ENCODE data around the gene SEPTIN1.

SEPTIN1 gene

GRCh38 chr16:30413112-30413806 lies 30.9 kb upstream of the SEPTIN1 start:
- in situ Hi-C loops (cut with MboI; ENCODE audit: low sequenced_read_pairs), result no loop called here
- no peaks in the 10 kb centered on the region for H3K9me3 ChIP-seq
- H3K27me3 ChIP-seq (ENCODE audit: low read depth), result no peaks in the 10 kb centered on the region
- peaks cover 47% of the 10 kb centered on the region for H3K36me3 ChIP-seq (replicated peaks)
- no peak overlapping the region for H3K4me3 ChIP-seq
- no peak for DNase-seq (ENCODE audit: low spot score in 2 of 2)
- peaks cover 16% of the 10 kb centered on the region for H3K4me1 ChIP-seq

GRCh38 chr16:30409125-30410060 lies 27.0 kb upstream of the SEPTIN1 start:
- peak overlapping the region; percentile 1; the same call in 1 of the 2 replicates for H3K4me3 ChIP-seq
- DNase-seq (ENCODE audit: low spot score in 2 of 2), result peak; percentile 86 to 97
- in situ Hi-C loops (cut with MboI; ENCODE audit: low sequenced_read_pairs), result no loop called here
- no peaks in the 10 kb centered on the region for H3K9me3 ChIP-seq
- peaks cover 14% of the 10 kb centered on the region for H3K4me1 ChIP-seq
- H3K27me3 ChIP-seq (ENCODE audit: low read depth), result no peaks in the 10 kb centered on the region
- H3K36me3 ChIP-seq (replicated peaks), result peaks cover 47% of the 10 kb centered on the region

GRCh38 chr16:30407804-30408534 lies 25.6 kb upstream of the SEPTIN1 start:
- peak in 1 of 2 experiments; percentile 55 for DNase-seq (ENCODE audit: low spot score in 2 of 2)
- Histone ChIP-seq H3K4me1 (peaks cover 14% of the 10 kb centered on the region), H3K27me3 (ENCODE audit: low read depth) (no peaks in the 10 kb centered on the region), H3K36me3 (replicated peaks) (peaks cover 33% of the 10 kb centered on the region), H3K4me3 (peak overlapping the region; percentile 84), H3K9me3 (no peaks in the 10 kb centered on the region)
- in situ Hi-C loops (cut with MboI; ENCODE audit: low sequenced_read_pairs), result no loop called here

- H3K4me1 ChIP-seq, result peaks cover 14% of the 10 kb centered on the region
- in situ Hi-C loops (cut with MboI; ENCODE audit: low sequenced_read_pairs), result no loop called here
- H3K9me3 ChIP-seq, result no peaks in the 10 kb centered on the region
- DNase-seq (ENCODE audit: low spot score in 2 of 2), result peak; percentile 84 to 97
- H3K4me3 ChIP-seq, result peak within 1 kb of the TSS; percentile 84
- peaks cover 30% of the 10 kb centered on the region for H3K36me3 ChIP-seq (replicated peaks)
- H3K27me3 ChIP-seq (ENCODE audit: low read depth), result no peaks in the 10 kb centered on the region
Measured at GRCh38 chr16:30407102-30407803, 24.9 kb upstream of the SEPTIN1 start, which contains the start of gene ZNF771. Gene ZNF771 (plus strand): TSS chr16:30407606. CDS start chr16:30408054, 448 bp downstream.

- H3K4me3 ChIP-seq, result peak overlapping the region; percentile 84
- H3K9me3 ChIP-seq, result no peaks in the 10 kb centered on the region
- H3K4me1 ChIP-seq, result peaks cover 14% of the 10 kb centered on the region
- H3K27me3 ChIP-seq (ENCODE audit: low read depth), result no peaks in the 10 kb centered on the region
- H3K36me3 ChIP-seq (replicated peaks), result peaks cover 25% of the 10 kb centered on the region
- no peak for DNase-seq (ENCODE audit: low spot score in 2 of 2)
- in situ Hi-C loops (cut with MboI; ENCODE audit: low sequenced_read_pairs), result no loop called here
Measured at GRCh38 chr16:30406795-30407101, 24.4 kb upstream of the SEPTIN1 start.

- peaks cover 18% of the 10 kb centered on the region for H3K36me3 ChIP-seq (replicated peaks)
- no peaks in the 10 kb centered on the region for H3K27me3 ChIP-seq (ENCODE audit: low read depth)
- DNase-seq (ENCODE audit: low spot score in 2 of 2), result no peak
- no peaks in the 10 kb centered on the region for H3K9me3 ChIP-seq
- in situ Hi-C loops (cut with MboI; ENCODE audit: low sequenced_read_pairs), result no loop called here
- H3K4me1 ChIP-seq, result peaks cover 17% of the 10 kb centered on the region
- no peak overlapping the region for H3K4me3 ChIP-seq
Measured at GRCh38 chr16:30401768-30402425, 19.5 kb upstream of the SEPTIN1 start.

GRCh38 chr16:30399435-30400186 lies 17.2 kb upstream of the SEPTIN1 start:
- peaks cover 17% of the 10 kb centered on the region for H3K4me1 ChIP-seq
- H3K4me3 ChIP-seq, result peak overlapping the region; percentile 42

GRCh38 chr16:30398661-30399434 lies 16.5 kb upstream of the SEPTIN1 start:
- in situ Hi-C loops (cut with MboI; ENCODE audit: low sequenced_read_pairs), result loop anchor here (25.0 kb wide), 2 partner anchors 312 to 513 kb away; partner anchors contain the start of genes FBXL19, PPP4C, TBX6 and YPEL3
- peak in 1 of 2 experiments; percentile 60 for DNase-seq (ENCODE audit: low spot score in 2 of 2)
- H3K4me3 ChIP-seq, result no peak overlapping the region

More at GRCh38 chr16:30399435-30400186, 17.2 kb upstream of the SEPTIN1 start:
- Histone ChIP-seq H3K27me3 (ENCODE audit: low read depth) (no peaks in the 10 kb centered on the region), H3K9me3 (no peaks in the 10 kb centered on the region), H3K36me3 (replicated peaks) (peaks cover 18% of the 10 kb centered on the region)
- in situ Hi-C loops (cut with MboI; ENCODE audit: low sequenced_read_pairs), result loop anchor here (25.0 kb wide), 2 partner anchors 312 to 513 kb away; partner anchors contain the start of genes FBXL19, PPP4C, TBX6 and YPEL3
- DNase-seq (ENCODE audit: low spot score in 2 of 2), result no peak

GRCh38 chr16:30397776-30398660 lies 15.7 kb upstream of the SEPTIN1 start:
- Histone ChIP-seq H3K9me3 (no peaks in the 10 kb centered on the region), H3K27me3 (ENCODE audit: low read depth) (no peaks in the 10 kb centered on the region), H3K4me1 (peaks cover 21% of the 10 kb centered on the region), H3K4me3 (no peak overlapping the region), H3K36me3 (replicated peaks) (peaks cover 18% of the 10 kb centered on the region)
- in situ Hi-C loops (cut with MboI; ENCODE audit: low sequenced_read_pairs), result loop anchor here (25.0 kb wide), 2 partner anchors 311 to 514 kb away; partner anchors contain the start of genes FBXL19, PPP4C, TBX6 and YPEL3
- no peak for DNase-seq (ENCODE audit: low spot score in 2 of 2)

More at GRCh38 chr16:30398661-30399434, 16.5 kb upstream of the SEPTIN1 start:
- Histone ChIP-seq H3K27me3 (ENCODE audit: low read depth) (no peaks in the 10 kb centered on the region), H3K4me1 (peaks cover 21% of the 10 kb centered on the region), H3K9me3 (no peaks in the 10 kb centered on the region), H3K36me3 (replicated peaks) (peaks cover 18% of the 10 kb centered on the region)

GRCh38 chr16:30397056-30397455 lies 14.7 kb upstream of the SEPTIN1 start:
- in situ Hi-C loops (cut with MboI; ENCODE audit: low sequenced_read_pairs), result loop anchor here (25.0 kb wide), 2 partner anchors 310 to 515 kb away; partner anchors contain the start of genes FBXL19, PPP4C, TBX6 and YPEL3
- peaks cover 18% of the 10 kb centered on the region for H3K36me3 ChIP-seq (replicated peaks)
- no peaks in the 10 kb centered on the region for H3K27me3 ChIP-seq (ENCODE audit: low read depth)
- no peak for DNase-seq (ENCODE audit: low spot score in 2 of 2)
- no peak overlapping the region for H3K4me3 ChIP-seq
- H3K9me3 ChIP-seq, result no peaks in the 10 kb centered on the region
- H3K4me1 ChIP-seq, result peaks cover 21% of the 10 kb centered on the region
